Measurements from ENCODE around the gene HOXB2.

Gene HOXB2

DNA sequence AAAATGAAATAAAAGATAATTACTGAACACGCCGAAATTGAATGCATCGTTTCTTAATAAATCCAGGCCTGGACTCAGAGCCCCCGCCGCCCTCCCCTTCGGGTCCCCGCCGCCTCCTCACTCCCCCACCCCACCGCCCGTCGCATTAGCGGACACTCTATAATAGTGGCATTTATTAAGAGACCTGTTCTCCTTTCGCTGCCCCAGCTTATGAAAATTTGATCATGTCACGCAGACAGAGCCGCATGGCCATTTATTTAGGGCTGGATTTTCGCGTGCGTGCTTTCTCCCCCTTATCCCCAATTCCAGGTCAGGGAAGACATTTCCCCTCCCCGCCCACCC lies 6.3 kb upstream of the HOXB2 start:
- Histone ChIP-seq H3K9me3 (ENCODE audit: control insufficient read depth, insufficient read depth, low read depth, low read length) (no peaks in the 10 kb centered on the region), H3K36me3 (ENCODE audit: control insufficient read depth, insufficient read depth, low read length) (no peaks in the 10 kb centered on the region), H3K27ac (ENCODE audit: low read depth, low read length) (no peak overlapping the region), H3K9ac (ENCODE audit: low read length) (no peak overlapping the region), H3K4me1 (ENCODE audit: control insufficient read depth, insufficient read depth, low read length) (peaks cover 63% of the 10 kb centered on the region), H3K4me3 (ENCODE audit: low read depth, low read length) (peak overlapping the region; percentile 50; the same call in 1 of the 2 replicates), H3K27me3 (ENCODE audit: control insufficient read depth, insufficient read depth, low read length) (peaks cover 98% of the 10 kb centered on the region)

DNA sequence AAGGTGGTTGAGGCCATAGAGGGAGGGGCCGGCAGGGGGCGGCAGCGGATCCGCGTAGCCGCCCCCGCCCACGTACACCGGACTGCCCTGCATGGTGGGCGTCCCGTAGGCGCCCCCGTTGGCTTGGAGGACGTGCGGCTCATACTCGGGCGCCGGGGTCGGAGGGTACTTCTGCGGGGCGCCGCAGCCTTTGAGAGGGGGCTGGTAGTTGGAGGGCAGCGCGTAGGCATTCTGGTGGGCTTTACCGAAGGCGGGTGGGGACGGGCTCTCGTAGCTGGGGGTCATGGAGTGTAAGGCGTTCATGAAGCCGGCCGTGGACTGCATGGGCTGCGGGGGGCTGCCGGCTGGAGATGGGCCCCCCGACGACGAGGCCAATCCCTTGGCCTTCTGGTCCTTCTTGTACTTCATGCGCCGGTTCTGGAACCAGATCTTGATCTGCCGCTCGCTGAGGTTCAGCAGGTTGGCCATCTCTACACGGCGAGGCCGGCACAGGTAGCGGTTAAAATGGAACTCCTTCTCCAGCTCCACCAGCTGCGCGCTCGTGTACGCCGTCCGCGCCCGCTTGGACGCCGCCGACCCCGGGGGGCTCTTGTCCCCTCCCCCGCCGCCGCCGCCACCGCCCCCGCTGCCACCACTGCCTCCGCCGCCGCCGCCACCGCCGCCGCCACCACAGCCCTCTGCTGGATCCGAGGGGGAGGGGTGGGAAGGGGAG lies 5.7 kb upstream of the HOXB2 start:
- Histone ChIP-seq H3K4me1 (ENCODE audit: control insufficient read depth, insufficient read depth, low read length) (peaks cover 69% of the 10 kb centered on the region), H3K27me3 (ENCODE audit: control insufficient read depth, insufficient read depth, low read length) (peaks cover 98% of the 10 kb centered on the region), H3K9ac (ENCODE audit: low read length) (peak overlapping the region; percentile 43), H3K9me3 (ENCODE audit: control insufficient read depth, insufficient read depth, low read depth, low read length) (no peaks in the 10 kb centered on the region), H3K4me3 (ENCODE audit: low read depth, low read length) (peak overlapping the region; percentile 55), H3K36me3 (ENCODE audit: control insufficient read depth, insufficient read depth, low read length) (no peaks in the 10 kb centered on the region), H3K27ac (ENCODE audit: low read depth, low read length) (no peak overlapping the region)

DNA sequence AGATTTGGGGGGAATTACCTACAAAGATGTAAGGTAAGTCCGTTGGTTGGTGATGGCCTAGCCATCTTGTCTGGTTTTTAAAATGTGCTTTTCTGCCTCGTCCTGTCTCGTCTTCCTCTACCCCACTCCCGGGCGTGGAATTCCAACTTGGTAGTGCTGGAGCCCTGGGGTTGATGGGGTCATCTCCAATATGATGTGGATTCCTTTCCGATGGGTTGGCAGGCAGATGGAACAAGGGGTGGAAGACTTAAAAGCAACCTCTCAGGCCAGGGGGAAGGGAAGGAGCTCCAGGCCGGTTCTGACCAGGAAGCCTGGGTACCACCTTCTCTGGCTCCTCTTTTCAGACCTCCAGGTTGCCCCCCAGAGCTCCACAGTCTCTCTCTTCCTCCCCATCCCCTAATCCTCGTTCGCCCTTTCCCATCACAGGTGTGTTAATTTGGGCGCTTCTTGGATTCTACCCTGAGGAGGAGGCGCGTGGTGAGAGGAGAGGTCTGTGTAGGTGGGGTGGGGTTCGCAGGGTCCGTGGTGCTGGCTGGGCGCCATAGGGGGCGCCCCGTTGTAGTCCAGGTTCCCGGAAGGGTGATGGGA lies 5.1 kb upstream of the HOXB2 start:
- H3K4me1 ChIP-seq (ENCODE audit: control insufficient read depth, insufficient read depth, low read length), result peaks cover 75% of the 10 kb centered on the region
- H3K27me3 ChIP-seq (ENCODE audit: control insufficient read depth, insufficient read depth, low read length), result peaks cover 99% of the 10 kb centered on the region
- no peaks in the 10 kb centered on the region for H3K9me3 ChIP-seq (ENCODE audit: control insufficient read depth, insufficient read depth, low read depth, low read length)
- no peaks in the 10 kb centered on the region for H3K36me3 ChIP-seq (ENCODE audit: control insufficient read depth, insufficient read depth, low read length)
- peak overlapping the region; percentile 55 for H3K4me3 ChIP-seq (ENCODE audit: low read depth, low read length)
- no peak overlapping the region for H3K9ac ChIP-seq (ENCODE audit: low read length)
- H3K27ac ChIP-seq (ENCODE audit: low read depth, low read length), result no peak overlapping the region

DNA sequence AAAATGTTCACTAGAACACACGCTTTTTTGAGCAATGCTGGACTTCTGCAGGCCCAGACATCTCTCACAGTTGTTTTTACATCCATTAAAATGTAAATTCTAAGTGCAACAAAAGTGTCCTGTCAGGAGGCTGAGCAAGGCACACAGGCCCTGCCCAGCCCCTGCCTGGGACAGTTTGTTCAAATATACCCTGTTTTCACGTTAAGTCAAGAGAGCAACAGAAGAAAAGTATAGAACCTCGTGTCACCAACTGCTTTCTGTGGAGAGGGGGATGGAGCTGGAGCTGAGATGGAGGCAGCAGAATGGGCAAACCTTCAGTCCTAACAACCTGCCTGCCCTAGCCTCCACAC lies 4.3 kb upstream of the HOXB2 start:
- Histone ChIP-seq H3K36me3 (ENCODE audit: control insufficient read depth, insufficient read depth, low read length) (no peaks in the 10 kb centered on the region), H3K27ac (ENCODE audit: low read depth, low read length) (no peak overlapping the region), H3K9ac (ENCODE audit: low read length) (no peak overlapping the region), H3K27me3 (ENCODE audit: control insufficient read depth, insufficient read depth, low read length) (peaks cover 97% of the 10 kb centered on the region), H3K4me3 (ENCODE audit: low read depth, low read length) (0 out of 2 replicates have a peak overlapping the region, but pooled peaks have one; percentile 28), H3K4me1 (ENCODE audit: control insufficient read depth, insufficient read depth, low read length) (peaks cover 73% of the 10 kb centered on the region), H3K9me3 (ENCODE audit: control insufficient read depth, insufficient read depth, low read depth, low read length) (no peaks in the 10 kb centered on the region)

DNA sequence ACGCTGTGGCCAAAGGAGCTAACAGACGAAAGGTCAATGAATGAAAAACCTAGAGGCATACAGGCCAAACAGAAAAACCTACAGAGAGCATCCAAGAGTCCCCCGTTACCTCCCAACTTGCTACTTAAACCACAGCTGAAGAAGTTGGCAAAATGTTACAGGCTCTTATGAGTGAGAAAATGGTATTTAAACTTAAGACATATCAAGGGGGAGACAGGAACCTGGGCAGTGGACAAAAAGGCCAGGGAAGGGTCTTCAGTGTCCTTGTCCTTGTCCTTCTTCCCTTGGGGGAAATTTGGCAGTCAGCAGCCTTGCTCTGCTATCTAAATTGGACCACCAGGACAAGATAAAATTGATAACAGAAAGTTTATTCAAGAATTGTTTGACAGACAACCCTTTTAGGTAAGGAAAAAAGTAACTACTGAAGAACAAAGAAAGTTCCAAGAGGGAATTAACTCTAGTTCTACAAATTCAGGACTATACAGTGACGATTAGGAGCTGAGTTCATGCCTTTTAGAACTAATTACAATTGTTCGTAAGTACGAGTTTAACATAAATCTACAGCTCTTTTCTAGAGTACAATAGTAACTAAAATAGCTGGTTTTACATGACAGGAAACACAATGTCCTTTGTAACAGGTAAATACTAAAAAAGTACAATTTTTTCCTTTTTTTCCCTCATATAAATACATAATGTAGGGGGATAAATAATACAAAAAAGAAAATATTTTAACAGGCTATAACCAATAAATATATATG lies 3.8 kb upstream of the HOXB2 start:
- Histone ChIP-seq H3K9me3 (ENCODE audit: control insufficient read depth, insufficient read depth, low read depth, low read length) (no peaks in the 10 kb centered on the region), H3K4me1 (ENCODE audit: control insufficient read depth, insufficient read depth, low read length) (peaks cover 72% of the 10 kb centered on the region)

DNA sequence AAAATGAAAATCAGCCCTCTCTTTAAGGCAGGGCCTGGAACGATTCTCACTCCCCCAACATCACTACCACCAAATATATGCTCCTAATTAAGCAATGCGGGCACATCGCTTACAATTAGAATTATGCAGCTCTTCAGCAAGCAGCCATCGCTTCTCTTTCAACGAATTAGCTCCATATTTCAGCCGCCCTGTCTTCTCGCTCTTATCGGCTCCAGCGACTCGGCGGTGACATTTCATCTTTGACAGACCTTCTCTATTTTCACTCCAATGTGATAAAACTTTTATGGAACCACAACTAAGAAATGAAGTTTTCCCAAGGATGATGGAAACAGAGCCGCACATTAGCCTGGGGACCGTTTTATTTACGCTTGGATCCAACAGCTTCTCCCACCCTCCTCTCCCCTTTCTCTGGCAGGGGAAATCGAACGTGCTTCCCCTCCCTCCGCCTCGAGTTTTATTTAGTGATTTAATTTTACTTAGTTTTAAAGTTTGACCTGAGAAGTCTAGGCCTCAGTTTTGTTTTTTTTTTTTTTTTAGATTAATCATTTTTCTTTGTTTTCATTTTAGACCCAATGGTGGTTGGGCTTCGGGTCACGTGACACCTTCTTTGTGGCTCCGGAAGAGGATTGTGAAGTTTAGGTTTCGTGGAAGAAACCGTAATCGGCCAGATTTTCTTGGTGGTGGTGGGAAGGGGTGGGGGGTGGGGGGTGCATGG lies 3.1 kb upstream of the HOXB2 start:
- H3K27ac ChIP-seq (ENCODE audit: low read depth, low read length), result no peak overlapping the region
- no peaks in the 10 kb centered on the region for H3K36me3 ChIP-seq (ENCODE audit: control insufficient read depth, insufficient read depth, low read length)
- H3K4me3 ChIP-seq (ENCODE audit: low read depth, low read length), result peak overlapping the region; percentile 80
- H3K4me1 ChIP-seq (ENCODE audit: control insufficient read depth, insufficient read depth, low read length), result peaks cover 69% of the 10 kb centered on the region
- peak overlapping the region; percentile 58 for H3K9ac ChIP-seq (ENCODE audit: low read length)
- no peaks in the 10 kb centered on the region for H3K9me3 ChIP-seq (ENCODE audit: control insufficient read depth, insufficient read depth, low read depth, low read length)
- peaks cover 97% of the 10 kb centered on the region for H3K27me3 ChIP-seq (ENCODE audit: control insufficient read depth, insufficient read depth, low read length)

More for the DNA sequence above, 3.8 kb upstream of the HOXB2 start:
- Histone ChIP-seq H3K36me3 (ENCODE audit: control insufficient read depth, insufficient read depth, low read length) (no peaks in the 10 kb centered on the region), H3K9ac (ENCODE audit: low read length) (peak overlapping the region; percentile 58), H3K27me3 (ENCODE audit: control insufficient read depth, insufficient read depth, low read length) (peaks cover 97% of the 10 kb centered on the region), H3K4me3 (ENCODE audit: low read depth, low read length) (peak overlapping the region; percentile 28), H3K27ac (ENCODE audit: low read depth, low read length) (peak overlapping the region; percentile 5; the same call in 1 of the 2 replicates)

DNA sequence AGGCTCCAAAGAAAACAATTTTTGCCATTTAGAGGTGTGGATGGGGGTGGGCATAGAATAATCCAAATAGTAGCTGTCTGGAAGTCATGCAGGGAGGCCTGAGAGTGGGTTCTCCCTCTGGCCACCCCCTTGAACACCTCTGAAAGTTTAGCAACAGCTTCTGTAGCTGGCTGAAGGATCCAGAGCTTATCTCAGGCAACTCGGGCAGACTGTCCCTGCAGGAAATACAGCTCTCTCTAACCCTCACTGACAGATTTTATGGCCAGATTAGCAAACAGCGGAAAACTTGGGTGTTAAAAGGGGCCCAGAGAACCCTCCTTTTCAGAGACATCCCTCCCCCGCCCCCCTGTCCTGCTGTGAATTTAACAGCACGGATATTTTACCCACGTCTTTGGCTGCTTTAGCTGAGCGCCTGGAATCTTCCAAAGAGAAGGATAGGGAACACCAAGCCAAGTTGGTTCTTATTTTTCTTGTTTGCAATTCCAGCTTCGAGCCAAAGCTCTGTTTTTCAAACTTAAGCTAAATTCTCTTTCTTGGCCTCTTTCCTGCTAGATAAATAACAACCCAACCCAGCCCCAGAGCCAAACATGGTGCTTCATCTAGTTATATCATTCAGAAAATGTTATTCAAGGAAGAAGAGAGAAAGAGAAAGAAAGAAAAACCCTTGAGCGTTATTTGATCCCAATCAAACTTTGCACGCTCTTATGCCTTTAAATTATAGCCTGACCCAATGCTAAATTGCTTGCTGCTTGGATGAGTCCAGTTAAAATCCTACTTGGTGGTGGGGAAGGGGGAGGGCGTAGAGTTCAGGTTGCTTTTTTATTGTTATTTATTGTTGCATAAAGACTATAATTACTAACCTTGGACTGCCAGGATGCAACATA lies 2.3 kb upstream of the HOXB2 start:
- no peaks in the 10 kb centered on the region for H3K36me3 ChIP-seq (ENCODE audit: control insufficient read depth, insufficient read depth, low read length)
- peaks cover 97% of the 10 kb centered on the region for H3K27me3 ChIP-seq (ENCODE audit: control insufficient read depth, insufficient read depth, low read length)
- no peaks in the 10 kb centered on the region for H3K9me3 ChIP-seq (ENCODE audit: control insufficient read depth, insufficient read depth, low read depth, low read length)
- H3K4me3 ChIP-seq (ENCODE audit: low read depth, low read length), result peak overlapping the region; percentile 80; the same call in 1 of the 2 replicates
- peak overlapping the region; percentile 72 for H3K9ac ChIP-seq (ENCODE audit: low read length)
- peaks cover 67% of the 10 kb centered on the region for H3K4me1 ChIP-seq (ENCODE audit: control insufficient read depth, insufficient read depth, low read length)
- H3K27ac ChIP-seq (ENCODE audit: low read depth, low read length), result no peak overlapping the region; the same call in 1 of the 2 replicates

DNA sequence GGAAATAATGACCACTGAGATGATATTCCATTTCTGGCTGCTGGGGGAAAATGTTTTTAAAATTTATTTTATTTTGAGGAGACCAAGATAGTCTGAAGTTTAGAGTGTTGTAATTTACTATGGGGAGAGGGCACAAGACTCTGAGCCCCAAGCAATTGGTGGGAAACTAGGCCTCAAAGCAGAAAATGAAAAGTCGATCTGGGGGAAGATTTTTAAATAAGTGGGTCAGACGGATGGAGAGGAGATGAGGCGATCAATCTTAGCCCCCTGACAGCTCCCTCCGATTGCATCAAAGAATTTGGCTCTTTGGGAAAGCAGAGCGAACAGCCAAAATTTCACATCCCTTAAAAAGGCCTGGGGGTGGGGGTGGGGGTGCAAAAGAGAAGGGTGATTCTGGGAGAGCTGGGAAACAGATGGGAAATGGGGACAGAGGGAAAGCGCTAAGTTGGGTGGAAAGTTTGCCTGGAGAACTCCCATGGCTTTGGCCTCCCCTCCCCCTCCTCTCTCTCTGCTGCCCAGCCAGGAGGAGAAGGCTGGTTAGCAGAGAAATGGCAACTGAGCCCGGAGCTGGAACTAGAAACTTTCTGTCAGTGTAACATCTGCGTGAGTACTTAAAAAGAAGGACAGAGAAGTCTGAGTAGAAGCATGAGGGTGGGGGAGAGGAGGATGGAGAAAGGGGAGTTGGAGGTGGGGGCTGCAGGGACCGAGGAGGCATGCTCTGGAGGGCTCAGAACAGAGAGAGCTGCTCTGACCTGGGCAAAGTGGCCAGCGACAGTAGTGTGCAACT lies 1.4 kb upstream of the HOXB2 start:
- Histone ChIP-seq H3K4me1 (ENCODE audit: control insufficient read depth, insufficient read depth, low read length) (peaks cover 68% of the 10 kb centered on the region), H3K36me3 (ENCODE audit: control insufficient read depth, insufficient read depth, low read length) (no peaks in the 10 kb centered on the region), H3K27me3 (ENCODE audit: control insufficient read depth, insufficient read depth, low read length) (peaks cover 97% of the 10 kb centered on the region), H3K9ac (ENCODE audit: low read length) (peak overlapping the region; percentile 72), H3K4me3 (ENCODE audit: low read depth, low read length) (peak overlapping the region; percentile 80; the same call in 1 of the 2 replicates), H3K9me3 (ENCODE audit: control insufficient read depth, insufficient read depth, low read depth, low read length) (no peaks in the 10 kb centered on the region), H3K27ac (ENCODE audit: low read depth, low read length) (no peak overlapping the region; the same call in 1 of the 2 replicates)

DNA sequence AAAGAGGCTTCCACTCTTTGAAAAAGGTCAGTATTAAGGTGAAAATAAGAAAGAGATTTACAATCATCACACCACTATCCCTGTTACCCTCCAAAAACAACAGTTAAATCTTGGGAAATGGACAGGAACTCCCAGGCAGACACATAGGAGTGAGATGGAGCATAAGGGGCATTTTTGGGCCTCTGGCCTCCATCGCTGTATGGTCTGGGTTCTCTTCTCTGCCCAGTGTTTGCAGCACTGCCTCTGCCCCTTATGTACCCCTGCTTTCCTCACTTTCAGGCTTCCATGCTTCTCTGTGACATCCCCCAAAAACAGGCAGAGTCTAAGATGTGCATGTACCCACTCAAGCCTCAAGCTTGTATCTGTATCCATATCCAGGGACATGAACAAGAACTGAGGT lies 630 bp upstream of the HOXB2 start:
- peaks cover 97% of the 10 kb centered on the region for H3K27me3 ChIP-seq (ENCODE audit: control insufficient read depth, insufficient read depth, low read length)

More for the DNA sequence above, 630 bp upstream of the HOXB2 start:
- Histone ChIP-seq H3K4me1 (ENCODE audit: control insufficient read depth, insufficient read depth, low read length) (peaks cover 71% of the 10 kb centered on the region), H3K27ac (ENCODE audit: low read depth, low read length) (no peak overlapping the region; the same call in 1 of the 2 replicates), H3K36me3 (ENCODE audit: control insufficient read depth, insufficient read depth, low read length) (no peaks in the 10 kb centered on the region), H3K9ac (ENCODE audit: low read length) (peak overlapping the region; percentile 72), H3K9me3 (ENCODE audit: control insufficient read depth, insufficient read depth, low read depth, low read length) (no peaks in the 10 kb centered on the region), H3K4me3 (ENCODE audit: low read depth, low read length) (peak overlapping the region; percentile 80; the same call in 1 of the 2 replicates)
